HEK293T (cell line): ENCODE measurements around the gene SETD1A.

ENCODE experiments used
- CTCF ChIA-PET: fragments of 350-600 bp; formaldehyde crosslinking; extraction: SDS; loops from one replicate; lab custom pipeline; 2021; ENCODE audit warnings: antibody characterized with exemption, inconsistent platforms; lab: Yijun Ruan, JAX
- POLR2A ChIA-PET: fragments of 350-600 bp; formaldehyde crosslinking; extraction: SDS; loops from one replicate; lab custom pipeline; 2020; ENCODE audit warnings: antibody characterized with exemption, inconsistent platforms; lab: Yijun Ruan, JAX
- DNase-seq: peaks from one replicate; pipeline ENCODE4 v3.0.0; 2012; ENCODE audit warnings: mixed read lengths; ENCODE audit errors: extremely low spot score
- ARNT ChIP-seq: fragments of 450-650 bp; IDR thresholded peaks from 2 replicates; pipeline ENCODE4 v1.6.1; 2017; ENCODE audit warnings: mild to moderate bottlenecking
- BHLHE40 ChIP-seq: fragments of 450-650 bp; IDR thresholded peaks from 2 replicates; pipeline ENCODE4 v1.6.1; 2016; ENCODE audit warnings: mild to moderate bottlenecking, moderate library complexity, borderline replicate concordance
- CTBP1 ChIP-seq: fragments of 450-650 bp; IDR thresholded peaks from 2 replicates; pipeline ENCODE4 v1.6.1; 2016; ENCODE audit warnings: borderline replicate concordance
- ELF4 ChIP-seq: fragments of 450-650 bp; IDR thresholded peaks from 2 replicates; pipeline ENCODE4 v1.6.1; 2017; ENCODE audit warnings: antibody characterized with exemption
- FOXA1 ChIP-seq: fragments of 450-650 bp; IDR thresholded peaks from 2 replicates; pipeline ENCODE4 v1.6.1; 2016; ENCODE audit warnings: mild to moderate bottlenecking
- FOXK2 ChIP-seq: fragments of 450-650 bp; IDR thresholded peaks from 2 replicates; pipeline ENCODE4 v1.6.1; 2016; ENCODE audit warnings: mild to moderate bottlenecking
- FOXM1 ChIP-seq: fragments of 450-650 bp; IDR thresholded peaks from 2 replicates; pipeline ENCODE4 v1.6.1; 2017; ENCODE audit warnings: mild to moderate bottlenecking, borderline replicate concordance
- HDGF ChIP-seq: fragments of 450-650 bp; IDR thresholded peaks from 2 replicates; pipeline ENCODE4 v1.6.1; 2017; ENCODE audit warnings: antibody characterized with exemption, borderline replicate concordance
- L3MBTL2 ChIP-seq: fragments of 450-650 bp; conservative IDR thresholded peaks from 2 replicates; pipeline ENCODE4 v1.6.1; 2016; ENCODE audit warnings: mild to moderate bottlenecking
- LEF1 ChIP-seq: fragments of 450-650 bp; IDR thresholded peaks from 2 replicates; pipeline ENCODE4 v1.6.1; 2017; ENCODE audit warnings: mild to moderate bottlenecking, borderline replicate concordance
- NFRKB ChIP-seq: fragments of 450-650 bp; IDR thresholded peaks from 2 replicates; pipeline ENCODE4 v1.6.1; 2016; ENCODE audit warnings: mild to moderate bottlenecking, moderate library complexity
- PKNOX1 ChIP-seq: fragments of 450-650 bp; IDR thresholded peaks from 2 replicates; pipeline ENCODE4 v1.6.1; 2016
- SP1 ChIP-seq: fragments of 450-650 bp; IDR thresholded peaks from 2 replicates; pipeline ENCODE4 v1.6.1; 2017
- SUZ12 ChIP-seq: fragments of 450-650 bp; IDR thresholded peaks from 2 replicates; pipeline ENCODE4 v1.6.1; 2016; ENCODE audit warnings: mild to moderate bottlenecking
- TARDBP ChIP-seq: fragments of 450-650 bp; IDR thresholded peaks from 2 replicates; pipeline ENCODE4 v1.6.1; 2016
- ZNF384 ChIP-seq: fragments of 450-650 bp; IDR thresholded peaks from 2 replicates; pipeline ENCODE4 v1.6.1; 2016

The SETD1A gene

GRCh38 chr16:30996985-30997724 lies 39.6 kb downstream of the SETD1A start:
- ChIA-PET CTCF (interaction anchor here (0.5 to 1.7 kb wide), 4 partner anchors 12 to 1181 kb away, joined by 3 to 6 read pairs (median 3); partner anchors contain the start of gene HSD3B7), POLR2A (interaction anchor here (0.7 to 1.0 kb wide), 2 partner anchors 15 to 77 kb away, joined by 4 to 6 read pairs; partner anchors contain the start of genes ZNF646 and ZNF668)
- TF ChIP-seq ARNT = no peak
- peak; percentile 82 for TF ChIP-seq L3MBTL2
- peak; percentile 99 for DNase-seq

- ChIA-PET POLR2A (interaction anchor here (0.8 to 1.6 kb wide), 11 partner anchors 10 to 1025 kb away, joined by 3 to 7 read pairs (median 4); partner anchors contain the start of genes FUS, HSD3B7, STX4 and ZNF646), CTCF (interaction anchor here (0.5 to 2.3 kb wide), 6 partner anchors 13 to 1182 kb away, joined by 3 to 20 read pairs (median 4); partner anchors contain the start of gene HSD3B7)
- no peak for DNase-seq
- 0 out of 2 replicates have a peak, but pooled peaks have one; percentile 5 for TF ChIP-seq L3MBTL2
- no peak for TF ChIP-seq CTBP1
These were observed 40.5 kb downstream of the SETD1A start for GRCh38 chr16:30997725-30998711.

- DNase-seq = no peak
- ChIA-PET POLR2A (interaction anchor here (0.7 to 1.6 kb wide), 11 partner anchors 8 to 1026 kb away, joined by 3 to 7 read pairs (median 3); partner anchors contain the start of genes FUS, HSD3B7, STX4 and ZNF646), CTCF (interaction anchor here (0.6 to 2.3 kb wide), 4 partner anchors 11 to 462 kb away, joined by 3 to 20 read pairs (median 4); partner anchors contain the start of gene HSD3B7)
- TF ChIP-seq BHLHE40 (no peak), ELF4 (no peak), SP1 (no peak), FOXA1 (no peak), LEF1 (no peak), CTBP1 (no peak), PKNOX1 (no peak), L3MBTL2 (no peak), SUZ12 (no peak), FOXK2 (no peak), ZNF384 (no peak), NFRKB (no peak), TARDBP (no peak), HDGF (no peak)
These were observed 41.6 kb downstream of the SETD1A start for GRCh38 chr16:30998852-30999761.

GRCh38 chr16:31000671-31001382 lies 43.3 kb downstream of the SETD1A start:
- POLR2A ChIA-PET = no interaction called here
- no peak for DNase-seq
- TF ChIP-seq SUZ12 = no peak
- no peak for TF ChIP-seq TARDBP
- TF ChIP-seq NFRKB = no peak
- no peak for TF ChIP-seq BHLHE40
- TF ChIP-seq ZNF384 = no peak
- TF ChIP-seq CTBP1 = no peak
- no peak for TF ChIP-seq L3MBTL2
- TF ChIP-seq HDGF = no peak
- no peak for TF ChIP-seq FOXK2
- TF ChIP-seq FOXM1 = no peak
- TF ChIP-seq PKNOX1 = no peak
- no peak for TF ChIP-seq SP1
- TF ChIP-seq ELF4 = no peak
- TF ChIP-seq FOXA1 = no peak
- CTCF ChIA-PET = no interaction called here

GRCh38 chr16:31001507-31002249 lies 44.1 kb downstream of the SETD1A start:
- no peak for DNase-seq
- CTCF ChIA-PET = interaction anchor here (1.0 to 1.5 kb wide), 2 partner anchors 17 to 1153 kb away, joined by 5 to 6 read pairs; partner anchors contain the start of gene HSD3B7
- POLR2A ChIA-PET = interaction anchor here (0.8 kb wide), 1 partner anchor 72 kb away, joined by 4 read pairs; the partner anchor contains the start of genes ZNF646 and ZNF668
- no peak for TF ChIP-seq NFRKB
- TF ChIP-seq FOXA1 = no peak
- TF ChIP-seq FOXK2 = no peak
- no peak for TF ChIP-seq TARDBP
- no peak for TF ChIP-seq SP1
- TF ChIP-seq FOXM1 = no peak
- no peak for TF ChIP-seq PKNOX1
- TF ChIP-seq ARNT = no peak
- no peak for TF ChIP-seq HDGF
- TF ChIP-seq SUZ12 = no peak
- TF ChIP-seq ELF4 = no peak
